HG03354 (cell line): Measurements from ENCODE around the gene DOCK4.

ENCODE experiments used
- ATAC-seq: cut with Tn5 transposase; IDR thresholded peaks from one replicate; pipeline ENCODE4 v1.9.1; 2021; ENCODE audit warnings: mild to moderate bottlenecking; ENCODE audit not compliant: unreplicated experiment, poor library complexity, severe bottlenecking

Gene DOCK4

DNA sequence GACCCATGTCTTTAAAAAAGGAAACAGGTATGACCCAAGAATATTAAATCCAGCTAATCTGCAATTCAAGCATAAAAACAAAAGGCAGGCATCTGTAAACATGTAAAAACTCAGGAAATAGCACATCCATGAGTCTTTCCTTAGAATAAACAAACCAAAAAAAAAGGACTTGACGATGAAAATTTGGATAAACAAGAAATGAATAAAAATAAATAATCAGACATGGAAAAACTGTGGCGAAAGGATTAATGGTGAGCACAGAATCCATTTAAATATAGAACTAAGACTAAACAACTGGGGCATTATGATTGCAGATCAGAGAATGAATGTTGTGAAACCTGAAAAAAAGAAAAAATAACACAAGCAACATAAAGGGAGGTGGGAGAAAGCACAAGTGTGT, 170.1 kb downstream of the DOCK4 start:
- ATAC-seq = no peak

DNA sequence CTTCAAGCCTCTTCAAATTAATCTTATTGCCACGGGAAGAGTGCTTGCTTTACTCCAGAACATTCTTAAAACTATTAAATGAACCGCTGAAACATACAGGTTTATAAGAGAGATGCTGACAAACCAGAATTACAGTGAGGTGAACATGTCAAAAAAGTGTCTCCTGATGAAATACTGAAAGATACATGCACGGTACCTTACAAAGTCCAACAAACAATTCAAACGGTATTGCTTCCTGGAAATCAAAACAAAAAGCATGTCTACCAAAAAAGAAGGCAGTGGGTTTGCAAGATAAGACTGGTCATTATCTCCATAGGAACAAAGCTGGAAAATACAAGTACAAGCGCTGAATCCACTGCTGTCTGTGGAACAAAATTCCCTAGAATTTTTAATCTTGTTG, 174.5 kb downstream of the DOCK4 start:
- no peak for ATAC-seq

DNA sequence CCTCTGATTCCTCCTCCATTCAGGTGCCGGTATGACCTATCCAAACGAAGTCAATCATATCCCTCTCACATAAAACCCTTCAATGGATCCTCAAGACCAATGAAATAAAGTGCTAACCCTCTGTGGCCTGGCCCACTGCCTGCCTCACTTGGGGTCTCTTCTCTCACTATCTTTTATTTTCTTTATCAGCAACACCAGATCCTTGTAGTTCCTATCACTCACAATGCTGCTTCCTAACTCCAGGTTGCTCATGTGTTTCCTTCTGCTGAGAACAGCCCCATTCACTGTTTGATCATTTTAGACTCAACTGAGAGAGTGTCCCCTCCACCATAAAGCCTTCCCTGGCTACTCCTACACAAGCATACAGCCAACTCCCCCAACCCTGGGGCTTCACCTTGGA, 180.6 kb downstream of the DOCK4 start:
- ATAC-seq = no peak

DNA sequence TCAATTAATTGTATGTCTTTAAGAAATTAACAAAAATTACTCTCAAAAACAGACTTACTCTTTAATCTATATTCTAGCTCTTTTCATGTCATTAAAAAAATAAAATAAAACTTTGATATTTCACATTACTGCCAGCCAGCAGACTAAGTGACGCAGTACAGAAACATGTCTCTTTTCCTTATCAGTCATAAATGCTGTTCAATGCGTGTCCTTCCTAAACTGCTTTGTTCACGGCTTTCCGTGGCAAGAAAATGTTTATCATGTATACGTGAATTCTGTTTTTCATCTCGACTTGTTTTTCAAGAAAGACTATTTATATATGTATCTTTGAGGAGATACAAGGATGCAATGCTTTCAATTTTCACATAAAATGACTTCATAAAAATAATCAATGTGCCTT, 182.4 kb downstream of the DOCK4 start:
- ATAC-seq = no peak

GRCh38 chr7:112023282-112023681, 182.9 kb downstream of the DOCK4 start:
- ATAC-seq = no peak

DNA sequence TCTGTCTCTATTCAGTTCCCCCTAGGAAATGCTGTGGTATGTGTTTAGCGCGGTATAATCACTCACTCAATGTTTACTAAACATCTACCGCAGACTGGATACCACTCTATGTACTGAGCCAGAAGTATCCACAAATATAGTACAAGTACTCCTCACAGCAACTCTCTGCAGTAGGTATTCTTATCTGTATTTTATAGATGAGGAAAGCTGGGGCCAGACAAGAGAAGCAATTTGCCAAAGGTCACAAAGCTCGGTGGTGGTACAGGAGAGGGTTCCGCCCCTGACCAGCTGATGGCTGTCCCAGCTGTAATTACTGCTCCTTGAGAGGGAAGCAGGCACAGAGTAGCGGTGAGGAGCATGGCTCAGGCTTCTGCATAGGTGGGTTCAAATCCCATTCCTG, 184.1 kb downstream of the DOCK4 start:
- no peak for ATAC-seq

GRCh38 chr7:112021379-112022044, 184.7 kb downstream of the DOCK4 start:
- no peak for ATAC-seq

DNA sequence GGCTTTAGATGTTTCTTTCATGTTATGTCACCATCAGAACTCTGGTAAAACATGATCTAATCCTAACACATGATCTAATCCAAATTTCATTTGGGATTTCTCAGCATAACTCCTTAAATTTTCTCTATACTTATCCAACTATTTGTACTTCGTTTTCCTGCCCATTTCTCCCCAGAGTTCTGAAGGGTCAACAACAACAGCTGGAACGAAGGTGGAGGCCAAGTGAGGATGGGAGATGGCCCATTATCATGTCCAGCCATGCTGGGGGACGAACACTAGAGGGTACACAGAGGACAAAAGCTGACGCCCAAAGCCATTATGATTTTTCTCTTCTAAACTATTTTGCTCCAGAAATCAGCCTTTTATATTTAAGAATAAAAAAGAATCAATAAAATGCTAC, 185.4 kb downstream of the DOCK4 start:
- no peak for ATAC-seq

- no peak for ATAC-seq
Measured at GRCh38 chr7:112019932-112020331, 186.3 kb downstream of the DOCK4 start.

DNA sequence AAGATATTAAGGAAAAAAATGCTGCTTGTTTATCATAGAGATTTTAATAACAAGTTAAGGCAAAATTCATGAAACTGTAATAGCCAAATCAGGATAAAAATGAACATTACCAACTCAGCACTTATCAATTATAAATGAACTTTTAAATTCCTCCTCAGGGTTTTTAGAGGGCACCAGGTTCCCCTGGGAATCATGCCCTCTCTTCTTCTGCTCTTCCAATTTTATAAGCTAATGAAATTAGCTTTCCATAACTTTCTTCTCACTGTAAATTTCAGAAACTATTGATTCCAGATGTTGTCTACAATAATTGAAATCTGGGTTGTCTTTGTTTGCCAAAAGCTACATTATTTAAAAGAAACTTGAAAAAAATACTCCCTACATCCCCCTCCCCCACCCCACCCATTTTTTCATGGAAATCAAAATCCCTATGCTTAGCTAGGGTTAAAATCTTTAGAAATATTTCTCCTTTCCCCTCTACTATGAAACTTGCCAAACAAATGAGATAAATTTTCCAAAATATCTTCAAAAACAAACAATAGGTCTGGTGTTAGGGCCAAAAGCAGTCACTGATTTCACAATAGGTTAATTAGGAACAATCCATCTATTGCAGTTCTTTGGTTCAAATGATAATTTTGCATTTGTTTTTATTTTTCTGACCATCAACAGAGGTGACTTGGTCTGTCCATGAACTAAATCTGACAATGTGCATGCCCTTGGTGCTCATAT, 187.7 kb downstream of the DOCK4 start:
- ATAC-seq = no peak

- no peak for ATAC-seq
Measured at GRCh38 chr7:112015146-112015545, 191.1 kb downstream of the DOCK4 start.

DNA sequence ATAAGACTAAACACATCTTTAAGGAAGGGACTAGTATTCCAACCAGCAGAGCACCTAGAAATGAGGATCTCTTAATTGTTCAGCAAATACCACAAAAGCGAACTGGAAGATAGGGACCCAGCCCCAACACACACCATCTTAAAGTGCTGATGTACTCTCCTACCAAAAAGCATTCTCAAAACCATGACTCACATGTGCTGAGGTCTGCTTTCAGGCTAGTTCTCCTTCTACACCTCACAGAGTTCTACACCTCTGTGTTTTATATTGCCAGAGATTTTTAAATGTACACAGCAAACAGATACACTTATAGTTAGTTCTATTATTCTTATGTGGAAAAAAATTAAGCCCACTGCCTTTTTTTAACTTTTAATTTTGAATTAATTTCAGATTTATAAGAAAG, 191.9 kb downstream of the DOCK4 start:
- ATAC-seq = no peak

GRCh38 chr7:112013274-112013673, 192.9 kb downstream of the DOCK4 start:
- ATAC-seq = no peak

GRCh38 chr7:112012242-112012641, 194.0 kb downstream of the DOCK4 start:
- ATAC-seq = no peak

- no peak for ATAC-seq
Measured at GRCh38 chr7:112010994-112011393, 195.2 kb downstream of the DOCK4 start.

GRCh38 chr7:112010109-112010508, 196.1 kb downstream of the DOCK4 start:
- no peak for ATAC-seq

DNA sequence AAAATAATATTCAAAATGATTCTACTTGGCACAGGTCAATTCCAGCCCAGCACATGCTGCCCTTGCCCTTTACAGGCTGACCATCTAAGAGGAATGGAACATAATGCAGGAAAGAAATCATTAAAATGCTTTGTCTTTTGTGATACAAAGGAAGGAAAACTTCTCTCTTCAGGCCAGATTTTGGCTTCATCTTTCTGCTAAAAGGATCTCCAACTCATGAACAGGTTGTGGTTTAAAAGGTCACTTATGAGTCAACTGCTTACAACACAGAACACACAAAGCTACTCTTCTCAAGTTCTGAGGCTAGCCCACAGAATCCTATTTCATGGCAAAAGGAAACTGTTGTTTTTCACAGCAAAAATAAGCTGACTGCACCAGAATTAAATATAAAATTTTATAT, 197.1 kb downstream of the DOCK4 start:
- ATAC-seq = peak; percentile 84

GRCh38 chr7:112007185-112007584, 199.0 kb downstream of the DOCK4 start:
- ATAC-seq = no peak

- ATAC-seq = no peak
Measured at GRCh38 chr7:112006071-112006470, 200.1 kb downstream of the DOCK4 start.

GRCh38 chr7:112005205-112005775, 200.9 kb downstream of the DOCK4 start:
- no peak for ATAC-seq

GRCh38 chr7:112001091-112001826, 204.9 kb downstream of the DOCK4 start:
- ATAC-seq = no peak
